Retinal pigment epithelial cell (primary cell): ENCODE results near the gene ELAPOR1.

Source experiments
- DNase-seq: peaks from one replicate; pipeline ENCODE4 v3.0.0-alpha.2; 2010; ENCODE audit warnings: low read depth
- H3K4me3 ChIP-seq: 2 replicates; pipeline ENCODE4 v1.5.1; 2011; ENCODE audit warnings: mild to moderate bottlenecking, low read length, control low read depth, moderate library complexity
- CTCF ChIP-seq: conservative IDR thresholded peaks from 2 replicates; pipeline ENCODE4 v1.5.1; 2011; ENCODE audit warnings: low read depth, low read length, control low read depth, inconsistent platforms

Gene ELAPOR1

GRCh38 chr1:109113590-109114341, at the start of gene ELAPOR1:
Gene ELAPOR1, plus strand, starts transcription at chr1:109114115. Its CDS starts 69 bp downstream, at chr1:109114184.
- DNase-seq = no peak
- H3K4me3 ChIP-seq = peak within 1 kb of the TSS; percentile 35
- no peak for TF ChIP-seq CTCF

GRCh38 chr1:109065137-109065536, 48.8 kb upstream of the ELAPOR1 start:
- no peak overlapping the region for H3K4me3 ChIP-seq
- no peak for TF ChIP-seq CTCF
- no peak for DNase-seq

GRCh38 chr1:109067883-109068282, 46.0 kb upstream of the ELAPOR1 start:
- TF ChIP-seq CTCF = no peak

GRCh38 chr1:109069294-109069693, 44.6 kb upstream of the ELAPOR1 start:
- H3K4me3 ChIP-seq = no peak overlapping the region
- no peak for TF ChIP-seq CTCF
- DNase-seq = no peak

More at GRCh38 chr1:109067883-109068282, 46.0 kb upstream of the ELAPOR1 start:
- no peak overlapping the region for H3K4me3 ChIP-seq
- DNase-seq = no peak

GRCh38 chr1:109075531-109076490, 38.1 kb upstream of the ELAPOR1 start, which contains the start of gene TAF13:
Gene TAF13, minus strand, starts transcription at chr1:109076003. Its CDS starts 56 bp downstream, at chr1:109075947.
- DNase-seq = peak; percentile 78

GRCh38 chr1:109078317-109078716, 35.6 kb upstream of the ELAPOR1 start:
- DNase-seq = no peak
- H3K4me3 ChIP-seq = no peak overlapping the region
- TF ChIP-seq CTCF = no peak

More at GRCh38 chr1:109075531-109076490, 38.1 kb upstream of the ELAPOR1 start, which contains the start of gene TAF13:
- TF ChIP-seq CTCF = peak; percentile 7
- H3K4me3 ChIP-seq = peak within 1 kb of the TSS; percentile 93
